PC-3 (cell line): Measurements from ENCODE around the gene SLC2A4. TPM values are rescaled to one million over a fixed set of nuclear protein-coding genes. Genes with fewer than 3 reads are reported as not detected.

Experiments
- ATAC-seq: fragments of 200-7000 bp; cut with Tn5 transposase; 2 replicates; pipeline ENCODE4 v1.9.1; 2020; ENCODE audit warnings: mild to moderate bottlenecking, moderate library complexity
- BruUV-seq: library from RNA; stranded (reverse); fragments of 400-500 nt; replicated peaks from 2 replicates; lab custom pipeline; 2021; lab: Mats Ljungman, UMichigan
- CTCF ChIA-PET: fragments of 300-600 bp; sonication (Branson Sonifier 250); formaldehyde crosslinking; loops from one replicate; lab custom pipeline; 2022; ENCODE audit warnings: antibody characterized with exemption; lab: Charles Lee
- POLR2A ChIA-PET: fragments of 300-600 bp; sonication (Branson Sonifier 250); formaldehyde crosslinking; loops from one replicate; lab custom pipeline; 2022; ENCODE audit warnings: antibody characterized with exemption; ENCODE audit not compliant: unreplicated experiment; lab: Charles Lee
- DNase-seq: peaks from one replicate; pipeline ENCODE4 v3.0.0-alpha.2; 2015
- H2AFZ ChIP-seq: fragments of 300-600 bp; sonication (generic); 2 replicates; pipeline ENCODE4 v1.6.0; 2016; ENCODE audit warnings: antibody characterized with exemption, low read length
- H3F3A ChIP-seq: fragments of 300-600 bp; sonication (generic); one replicate; pipeline ENCODE4 v1.6.0; 2017; ENCODE audit warnings: antibody characterized with exemption, low read length, control low read depth, mild to moderate bottlenecking; ENCODE audit not compliant: unreplicated experiment
- H3K27ac ChIP-seq: fragments of 300-600 bp; sonication (generic); 2 replicates; pipeline ENCODE4 v1.5.1; 2016; ENCODE audit warnings: mild to moderate bottlenecking, low read length
- H3K27me3 ChIP-seq: fragments of 300-600 bp; sonication (generic); 2 replicates; pipeline ENCODE4 v1.6.1; 2016; ENCODE audit warnings: low read length, mixed read lengths
- H3K36me3 ChIP-seq: fragments of 300-600 bp; sonication (generic); 2 replicates; pipeline ENCODE4 v1.6.1; 2016; ENCODE audit warnings: low read depth, mixed run types, low read length, mixed read lengths
- H3K4me1 ChIP-seq: fragments of 300-600 bp; sonication (generic); 2 replicates; pipeline ENCODE4 v1.5.1; 2016; ENCODE audit warnings: low read length; ENCODE audit not compliant: insufficient read depth
- H3K4me2 ChIP-seq: fragments of 300-600 bp; sonication (generic); 2 replicates; pipeline ENCODE4 v1.6.0; 2016; ENCODE audit warnings: low read length
- H3K4me3 ChIP-seq: fragments of 300-600 bp; sonication (generic); 2 replicates; pipeline ENCODE4 v1.5.1; 2016; ENCODE audit warnings: mild to moderate bottlenecking, low read length, mixed read lengths
- H3K79me2 ChIP-seq: fragments of 300-600 bp; sonication (generic); 2 replicates; pipeline ENCODE4 v1.6.1; 2017; ENCODE audit warnings: low read length, mixed read lengths
- H3K9ac ChIP-seq: fragments of 300-600 bp; sonication (generic); 2 replicates; pipeline ENCODE4 v1.6.0; 2016; ENCODE audit warnings: mild to moderate bottlenecking, low read length
- H3K9me2 ChIP-seq: fragments of 300-600 bp; sonication (generic); replicated peaks from 2 replicates; pipeline ENCODE4 v1.6.1; 2016; ENCODE audit warnings: mixed run types, low read length, mixed read lengths
- H3K9me3 ChIP-seq: fragments of 300-600 bp; sonication (generic); 2 replicates; pipeline ENCODE4 v1.6.1; 2016; ENCODE audit warnings: low read length, mixed read lengths
- H4K20me1 ChIP-seq: fragments of 300-600 bp; sonication (generic); 2 replicates; pipeline ENCODE4 v1.6.1; 2016; ENCODE audit warnings: low read length, mixed read lengths
- EZH2 ChIP-seq: fragments of 300-600 bp; sonication (generic); IDR thresholded peaks from one replicate; pipeline ENCODE4 v1.6.1; 2017; ENCODE audit warnings: antibody characterized with exemption, mild to moderate bottlenecking, low read length; ENCODE audit not compliant: unreplicated experiment
- EZH2phosphoT487 ChIP-seq: fragments of 300-600 bp; sonication (generic); IDR thresholded peaks from 2 replicates; pipeline ENCODE4 v1.6.1; 2018; ENCODE audit warnings: mild to moderate bottlenecking, antibody characterized with exemption, low read length, borderline replicate concordance
- intact Hi-C: fragments of 100-400 bp; cut with micrococcal nuclease; formaldehyde crosslinking; loops from 2 replicates; pipeline ENCODE4 v1.9.0; 2023
- total RNA-seq: library from RNA; depleted of rRNA; stranded (reverse); fragments of >200 nt; gene quantifications from 2 replicates; pipeline ENCODE4 v1.2.3, GENCODE V29; 2014
- TF ChIP-seq, protein P1 (sequence below): fragments of 300-600 bp; sonication (generic); conservative IDR thresholded peaks from 2 replicates; pipeline ENCODE4 v1.5.1; 2017; ENCODE audit warnings: antibody characterized with exemption, low read depth, mild to moderate bottlenecking, low read length

SLC2A4 gene
- total RNA-seq, 1 experiment from 2014 or later = 0.29 TPM

DNA sequence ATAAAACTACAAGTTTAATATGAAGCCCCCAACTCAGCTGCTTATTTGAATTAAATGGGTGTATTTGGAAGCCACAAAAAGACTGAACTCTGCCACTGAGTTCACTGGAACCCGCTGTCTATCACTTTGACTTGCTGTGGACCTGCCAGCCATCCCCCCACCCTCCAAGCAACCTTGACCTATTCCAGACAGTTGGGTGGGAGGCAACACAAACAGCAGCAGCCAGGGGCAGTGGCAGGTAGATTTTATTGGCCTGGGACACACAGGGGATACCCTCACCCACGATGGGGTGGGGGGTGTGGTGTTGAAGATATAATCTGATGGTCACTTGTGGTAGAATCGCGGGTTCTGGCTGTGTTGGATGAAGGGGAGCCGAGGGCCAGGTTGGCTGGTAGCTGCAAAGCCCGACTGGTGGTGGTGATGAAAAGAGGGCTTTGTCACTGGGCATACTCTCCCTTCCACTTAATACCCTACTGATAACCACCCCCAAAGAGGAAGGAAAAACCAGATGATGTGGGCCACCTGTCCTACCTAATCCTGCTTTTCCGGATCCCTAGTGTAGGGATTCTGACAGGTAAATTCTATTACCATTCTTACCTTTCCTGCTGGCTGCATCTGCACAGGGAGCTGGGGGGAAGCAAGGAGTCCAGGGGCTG lies 31.0 kb downstream of the SLC2A4 start:
- POLR2A ChIA-PET = no interaction called here
- Histone ChIP-seq H3K9ac (no peak overlapping the region), H3K4me2 (peak overlapping the region; percentile 96; the same call in 1 of the 2 replicates), H3K36me3 (peaks cover 35% of the 10 kb centered on the region), H3K27ac (no peak overlapping the region), H4K20me1 (peaks cover 43% of the 10 kb centered on the region), H3K27me3 (no peaks in the 10 kb centered on the region), H3F3A (peaks cover 12% of the 10 kb centered on the region), H3K4me3 (no peak overlapping the region), H3K4me1 (peaks cover 26% of the 10 kb centered on the region; the same call in 1 of the 2 replicates), H3K9me3 (no peaks in the 10 kb centered on the region), H3K9me2 (no peaks in the 10 kb centered on the region), H2AFZ (no peak overlapping the region), H3K79me2 (peaks cover 50% of the 10 kb centered on the region)
- TF ChIP-seq, protein P1, sequence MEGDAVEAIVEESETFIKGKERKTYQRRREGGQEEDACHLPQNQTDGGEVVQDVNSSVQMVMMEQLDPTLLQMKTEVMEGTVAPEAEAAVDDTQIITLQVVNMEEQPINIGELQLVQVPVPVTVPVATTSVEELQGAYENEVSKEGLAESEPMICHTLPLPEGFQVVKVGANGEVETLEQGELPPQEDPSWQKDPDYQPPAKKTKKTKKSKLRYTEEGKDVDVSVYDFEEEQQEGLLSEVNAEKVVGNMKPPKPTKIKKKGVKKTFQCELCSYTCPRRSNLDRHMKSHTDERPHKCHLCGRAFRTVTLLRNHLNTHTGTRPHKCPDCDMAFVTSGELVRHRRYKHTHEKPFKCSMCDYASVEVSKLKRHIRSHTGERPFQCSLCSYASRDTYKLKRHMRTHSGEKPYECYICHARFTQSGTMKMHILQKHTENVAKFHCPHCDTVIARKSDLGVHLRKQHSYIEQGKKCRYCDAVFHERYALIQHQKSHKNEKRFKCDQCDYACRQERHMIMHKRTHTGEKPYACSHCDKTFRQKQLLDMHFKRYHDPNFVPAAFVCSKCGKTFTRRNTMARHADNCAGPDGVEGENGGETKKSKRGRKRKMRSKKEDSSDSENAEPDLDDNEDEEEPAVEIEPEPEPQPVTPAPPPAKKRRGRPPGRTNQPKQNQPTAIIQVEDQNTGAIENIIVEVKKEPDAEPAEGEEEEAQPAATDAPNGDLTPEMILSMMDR = no peak
- TF ChIP-seq EZH2phosphoT487 = no peak
- no peak for TF ChIP-seq EZH2
- intact Hi-C loops = no loop called here
- no TSS peak for BruUV-seq
- no peak for ATAC-seq
- CTCF ChIA-PET = interaction anchor here (0.7 kb wide), 1 partner anchor 17 kb away, joined by 3 read pairs; no protein-coding TSS in a partner anchor
- DNase-seq = no peak

DNA sequence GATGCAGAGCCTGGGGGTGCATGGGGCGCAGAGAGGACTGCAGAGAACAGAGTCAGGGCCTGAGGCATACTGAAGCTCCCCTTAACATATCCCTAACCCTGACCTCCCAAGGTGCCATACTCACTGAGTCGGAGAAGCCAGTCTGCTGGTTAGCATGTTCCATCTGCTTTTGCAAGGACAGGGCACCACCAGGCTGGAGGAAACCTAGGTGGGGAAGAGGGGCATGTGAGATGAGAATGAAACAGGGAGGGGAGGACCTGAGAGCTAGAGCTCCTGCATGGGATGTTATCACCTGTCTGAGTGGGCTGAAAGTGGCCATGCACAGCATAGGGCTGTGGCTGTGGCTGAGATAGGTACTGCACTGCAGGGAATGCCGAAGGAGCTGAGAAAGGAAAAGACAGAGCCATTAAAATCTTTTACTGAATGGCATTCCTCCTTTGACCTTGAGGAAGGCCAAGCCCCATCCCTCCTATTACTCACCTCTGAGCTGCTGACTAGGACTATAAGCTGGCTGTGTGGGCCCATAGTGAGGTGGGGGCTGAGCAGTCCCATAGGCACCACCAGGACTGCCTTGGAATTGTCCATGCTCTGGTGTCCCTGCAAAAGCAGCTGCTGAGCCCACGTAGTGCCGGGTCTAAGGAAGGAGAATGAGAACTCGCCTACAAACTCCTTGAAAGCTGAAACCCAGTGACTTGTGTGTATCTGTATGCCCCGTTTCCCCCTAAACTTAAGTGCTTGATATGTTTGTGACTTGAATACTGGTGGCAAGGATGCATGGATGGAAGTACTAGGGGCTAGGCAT lies 31.8 kb downstream of the SLC2A4 start:
- no peaks in the 10 kb centered on the region for H3K9me3 ChIP-seq
- ChIA-PET CTCF (interaction anchor here (0.7 kb wide), 1 partner anchor 16 kb away, joined by 3 read pairs; no protein-coding TSS in a partner anchor), POLR2A (no interaction called here)
- peak overlapping the region; percentile 86; the same call in 1 of the 2 replicates for H3K4me3 ChIP-seq
- no peak overlapping the region for H3K27ac ChIP-seq
- TF ChIP-seq, protein P1 = no peak
- TF ChIP-seq EZH2phosphoT487 = no peak
- no peak for TF ChIP-seq EZH2
- H3K4me1 ChIP-seq = peaks cover 26% of the 10 kb centered on the region; the same call in 1 of the 2 replicates
- H3K4me2 ChIP-seq = peak overlapping the region; percentile 96
- H3K9ac ChIP-seq = no peak overlapping the region
- H4K20me1 ChIP-seq = peaks cover 43% of the 10 kb centered on the region
- no TSS peak for BruUV-seq
- intact Hi-C loops = no loop called here
- H2AFZ ChIP-seq = no peak overlapping the region
- H3K79me2 ChIP-seq = peaks cover 42% of the 10 kb centered on the region
- peak; percentile 20; the same call in 1 of the 2 replicates for ATAC-seq
- peaks cover 12% of the 10 kb centered on the region for H3F3A ChIP-seq
- no peaks in the 10 kb centered on the region for H3K9me2 ChIP-seq
- peaks cover 35% of the 10 kb centered on the region for H3K36me3 ChIP-seq
- DNase-seq = peak; percentile 37
- H3K27me3 ChIP-seq = no peaks in the 10 kb centered on the region
